Measurements from ENCODE around the gene TRIM66. TPM values are rescaled to one million over a fixed set of nuclear protein-coding genes. Genes with fewer than 3 reads are reported as not detected.

The TRIM66 gene
- total and polyA plus RNA-seq, 2 donors (not counting 1 experiment from before 2014, with no cell fraction given) = 3.9 to 13.7 TPM

DNA sequence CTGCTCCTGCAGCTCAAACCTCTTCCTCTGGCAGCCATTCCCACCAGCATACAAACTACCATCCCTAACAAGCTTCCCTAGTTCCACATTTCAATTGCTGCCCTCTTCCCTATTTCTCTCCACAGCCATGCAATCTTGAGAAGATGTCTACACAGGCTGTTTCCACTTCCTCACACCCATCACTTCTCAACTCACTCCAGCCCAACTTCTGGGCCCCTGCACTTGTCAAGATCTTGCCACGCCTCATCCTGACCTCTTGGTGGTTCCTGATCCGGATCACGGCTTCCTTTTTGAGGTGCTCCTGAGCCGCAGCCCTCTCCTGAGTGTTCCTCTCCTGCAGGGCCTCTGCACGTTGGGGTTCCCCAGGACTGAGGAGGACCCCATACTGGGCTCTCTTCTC, 22.7 kb upstream of the TRIM66 start:
- no peak for TF ChIP-seq EZH2 (IDR thresholded peaks at IDR 0.05; ENCODE audit: low read length, missing control alignments)
- TF ChIP-seq, protein P1, sequence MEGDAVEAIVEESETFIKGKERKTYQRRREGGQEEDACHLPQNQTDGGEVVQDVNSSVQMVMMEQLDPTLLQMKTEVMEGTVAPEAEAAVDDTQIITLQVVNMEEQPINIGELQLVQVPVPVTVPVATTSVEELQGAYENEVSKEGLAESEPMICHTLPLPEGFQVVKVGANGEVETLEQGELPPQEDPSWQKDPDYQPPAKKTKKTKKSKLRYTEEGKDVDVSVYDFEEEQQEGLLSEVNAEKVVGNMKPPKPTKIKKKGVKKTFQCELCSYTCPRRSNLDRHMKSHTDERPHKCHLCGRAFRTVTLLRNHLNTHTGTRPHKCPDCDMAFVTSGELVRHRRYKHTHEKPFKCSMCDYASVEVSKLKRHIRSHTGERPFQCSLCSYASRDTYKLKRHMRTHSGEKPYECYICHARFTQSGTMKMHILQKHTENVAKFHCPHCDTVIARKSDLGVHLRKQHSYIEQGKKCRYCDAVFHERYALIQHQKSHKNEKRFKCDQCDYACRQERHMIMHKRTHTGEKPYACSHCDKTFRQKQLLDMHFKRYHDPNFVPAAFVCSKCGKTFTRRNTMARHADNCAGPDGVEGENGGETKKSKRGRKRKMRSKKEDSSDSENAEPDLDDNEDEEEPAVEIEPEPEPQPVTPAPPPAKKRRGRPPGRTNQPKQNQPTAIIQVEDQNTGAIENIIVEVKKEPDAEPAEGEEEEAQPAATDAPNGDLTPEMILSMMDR (conservative IDR thresholded peaks at IDR 0.05 in 1 of 2, IDR thresholded peaks at IDR 0.05 in 1 of 2; ENCODE audit: low read depth in 1 of 2, low read length in 2 of 2) = no peak
- Histone ChIP-seq H2AFZ (ENCODE audit: low read length) (no peak overlapping the region), H3K4me3 (replicated peaks in 1 of 4; ENCODE audit: control extremely low read depth in 1 of 4, insufficient read depth in 1 of 4, low read depth in 3 of 4, low read length in 4 of 4) (no peak overlapping the region), H3K27me3 (ENCODE audit: control insufficient read depth, insufficient read depth, low read length) (no peaks in the 10 kb centered on the region), H3K9me3 (ENCODE audit: control insufficient read depth, insufficient read depth, low read depth, low read length) (no peaks in the 10 kb centered on the region), H3K36me3 (ENCODE audit: control insufficient read depth, insufficient read depth, low read length) (peaks cover 26% of the 10 kb centered on the region), H3K4me1 (ENCODE audit: control insufficient read depth, extremely low read depth, insufficient read depth, low read length) (peaks cover 6% of the 10 kb centered on the region), H3K79me2 (ENCODE audit: control insufficient read depth, insufficient read depth, low read length) (no peaks in the 10 kb centered on the region), H3K4me2 (ENCODE audit: extremely low read depth, insufficient read depth, low read length) (no peak overlapping the region), H3K9ac (ENCODE audit: insufficient read depth, low read length) (no peak overlapping the region), H4K20me1 (ENCODE audit: control insufficient read depth, extremely low read depth, insufficient read depth, low read length) (no peaks in the 10 kb centered on the region), H3K27ac (ENCODE audit: insufficient read depth, low read length) (no peak overlapping the region)
- no peak for DNase-seq (ENCODE audit: low read depth in 2 of 2)

DNA sequence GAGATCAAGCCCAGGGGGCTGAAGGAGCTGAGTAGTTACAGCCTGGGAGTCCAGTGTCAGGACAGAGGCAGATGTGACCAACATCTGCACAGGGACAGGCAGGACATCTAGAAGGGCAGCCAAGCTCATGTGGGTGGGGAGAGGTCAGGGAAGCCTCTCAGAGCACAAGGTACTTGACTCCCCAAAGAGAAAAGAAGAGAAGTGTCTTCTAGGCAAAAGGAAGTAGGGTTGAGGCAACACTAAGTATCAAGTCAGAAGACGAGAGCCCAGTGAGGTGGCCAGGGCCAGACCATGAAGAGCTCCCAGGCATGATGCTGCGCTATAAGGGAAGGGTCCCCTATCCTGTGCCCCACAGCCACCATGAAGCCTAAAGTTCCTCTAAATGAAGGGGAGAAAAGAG, 21.7 kb upstream of the TRIM66 start:
- H3K27ac ChIP-seq (ENCODE audit: insufficient read depth, low read length) = no peak overlapping the region
- no peak for TF ChIP-seq EZH2 (IDR thresholded peaks at IDR 0.05; ENCODE audit: low read length, missing control alignments)
- TF ChIP-seq, protein P1 (conservative IDR thresholded peaks at IDR 0.05 in 1 of 2, IDR thresholded peaks at IDR 0.05 in 1 of 2; ENCODE audit: low read depth in 1 of 2, low read length in 2 of 2) = no peak
- no peak overlapping the region for H3K4me2 ChIP-seq (ENCODE audit: extremely low read depth, insufficient read depth, low read length)
- H3K36me3 ChIP-seq (ENCODE audit: control insufficient read depth, insufficient read depth, low read length) = peaks cover 26% of the 10 kb centered on the region
- H3K79me2 ChIP-seq (ENCODE audit: control insufficient read depth, insufficient read depth, low read length) = no peaks in the 10 kb centered on the region
- peaks cover 5% of the 10 kb centered on the region for H3K4me1 ChIP-seq (ENCODE audit: control insufficient read depth, extremely low read depth, insufficient read depth, low read length)
- H4K20me1 ChIP-seq (ENCODE audit: control insufficient read depth, extremely low read depth, insufficient read depth, low read length) = no peaks in the 10 kb centered on the region
- no peaks in the 10 kb centered on the region for H3K9me3 ChIP-seq (ENCODE audit: control insufficient read depth, insufficient read depth, low read depth, low read length)
- H3K9ac ChIP-seq (ENCODE audit: insufficient read depth, low read length) = no peak overlapping the region
- no peak overlapping the region for H2AFZ ChIP-seq (ENCODE audit: low read length)
- no peak for DNase-seq (ENCODE audit: low read depth in 2 of 2)
- no peak overlapping the region for H3K4me3 ChIP-seq (replicated peaks in 1 of 4; ENCODE audit: control extremely low read depth in 1 of 4, insufficient read depth in 1 of 4, low read depth in 3 of 4, low read length in 4 of 4)
- no peaks in the 10 kb centered on the region for H3K27me3 ChIP-seq (ENCODE audit: control insufficient read depth, insufficient read depth, low read length)

DNA sequence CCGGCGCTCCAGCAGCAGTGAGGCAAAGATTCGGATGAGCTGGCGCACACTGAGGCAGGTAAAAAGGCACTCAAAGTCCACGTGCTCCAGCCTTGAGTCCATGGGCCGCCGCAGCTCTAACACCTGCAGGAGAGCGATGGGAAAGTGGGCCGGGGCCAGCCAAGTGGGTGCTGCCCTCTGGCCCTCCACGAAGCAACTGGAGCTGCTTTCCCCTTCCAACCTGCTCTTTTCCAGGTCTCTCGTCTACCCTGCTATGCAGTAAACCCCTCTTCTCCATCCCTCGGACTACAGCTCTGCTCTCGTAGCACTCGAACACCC, 20.1 kb upstream of the TRIM66 start:
- H2AFZ ChIP-seq (ENCODE audit: low read length) = no peak overlapping the region
- peaks cover 30% of the 10 kb centered on the region for H3K36me3 ChIP-seq (ENCODE audit: control insufficient read depth, insufficient read depth, low read length)
- peaks cover 3% of the 10 kb centered on the region for H3K4me1 ChIP-seq (ENCODE audit: control insufficient read depth, extremely low read depth, insufficient read depth, low read length)
- H3K27me3 ChIP-seq (ENCODE audit: control insufficient read depth, insufficient read depth, low read length) = no peaks in the 10 kb centered on the region
- TF ChIP-seq EZH2 (IDR thresholded peaks at IDR 0.05; ENCODE audit: low read length, missing control alignments) = no peak
- TF ChIP-seq, protein P1 (conservative IDR thresholded peaks at IDR 0.05 in 1 of 2, IDR thresholded peaks at IDR 0.05 in 1 of 2; ENCODE audit: low read depth in 1 of 2, low read length in 2 of 2) = no peak
- no peak overlapping the region for H3K9ac ChIP-seq (ENCODE audit: insufficient read depth, low read length)
- no peaks in the 10 kb centered on the region for H3K79me2 ChIP-seq (ENCODE audit: control insufficient read depth, insufficient read depth, low read length)
- no peak overlapping the region for H3K4me2 ChIP-seq (ENCODE audit: extremely low read depth, insufficient read depth, low read length)
- H3K27ac ChIP-seq (ENCODE audit: insufficient read depth, low read length) = no peak overlapping the region
- no peaks in the 10 kb centered on the region for H4K20me1 ChIP-seq (ENCODE audit: control insufficient read depth, extremely low read depth, insufficient read depth, low read length)
- DNase-seq (ENCODE audit: low read depth in 2 of 2) = no peak
- H3K9me3 ChIP-seq (ENCODE audit: control insufficient read depth, insufficient read depth, low read depth, low read length) = no peaks in the 10 kb centered on the region
- no peak overlapping the region for H3K4me3 ChIP-seq (replicated peaks in 1 of 4; ENCODE audit: control extremely low read depth in 1 of 4, insufficient read depth in 1 of 4, low read depth in 3 of 4, low read length in 4 of 4)

All from fibroblast of lung (primary cell).